K562 (cell line): Measurements from ENCODE around the gene PDE6H. TPM values are rescaled to one million over a fixed set of nuclear protein-coding genes. Genes with fewer than 3 reads are reported as not detected.

ENCODE experiments used
- ATAC-seq: fragments of 200-7000 bp; cut with Tn5 transposase; 3 replicates; pipeline ENCODE4 v1.9.1; 2020; ENCODE audit warnings: moderate library complexity
- BruUV-seq: library from RNA; stranded (reverse); fragments of 400-500 nt; replicated peaks from 2 replicates; lab custom pipeline; 2021; lab: Mats Ljungman, UMichigan
- CTCF ChIA-PET: fragments of 300-600 bp; formaldehyde crosslinking; extraction: SDS; loops from one replicate; lab custom pipeline; 2021; ENCODE audit warnings: low intra/inter-chr PET ratio; lab: Yijun Ruan, JAX
- POLR2A ChIA-PET: fragments of 300-600, 350-650 bp; sonication (Branson Sonifier 250); formaldehyde crosslinking; extraction: SDS; loops from one replicate; lab custom pipeline; 2021; ENCODE audit warnings: antibody characterized with exemption, inconsistent platforms; lab: Yijun Ruan, JAX
- DNase-seq, 4 experiments: peaks; one replicate each; pipeline versions ENCODE4 v3.0.0 to v3.0.0-alpha.2; 2011 to 2018; ENCODE audit warnings: low spot score in 3 of 4, mixed read lengths in 3 of 4; ENCODE audit errors: extremely low read depth in 1 of 4
- FAIRE-seq: peaks from 2 replicates; lab custom pipeline; 2011; peaks lifted over from hg19 to GRCh38; lab: Jason Lieb, UNC
- H2AFZ ChIP-seq: 2 replicates; pipeline ENCODE4 v1.6.0; 2011; ENCODE audit warnings: low read depth, low read length, control low read depth, inconsistent platforms
- H3K27ac ChIP-seq: fragments of 200-600 bp; 3 replicates; pipeline ENCODE4 v1.8.0; 2011; ENCODE audit warnings: low read depth, mild to moderate bottlenecking, control low read depth, inconsistent platforms, low read length, moderate library complexity, mixed read lengths; ENCODE audit errors: extremely low read depth
- H3K27me3 ChIP-seq, 2 experiments: fragments of 300-600 bp in 1 of 2; 2 replicates in 1 of 2; 3 replicates in 1 of 2; pipeline versions ENCODE4 v1.6.0 to v1.8.0; 2011; ENCODE audit warnings: inconsistent platforms in 2 of 2, low read length in 2 of 2, mild to moderate bottlenecking in 1 of 2, mixed read lengths in 1 of 2, moderate library complexity in 1 of 2; ENCODE audit not compliant: control insufficient read depth in 2 of 2, insufficient read depth in 2 of 2
- H3K36me3 ChIP-seq: fragments of 300-600 bp; 3 replicates; pipeline ENCODE4 v1.8.0; 2011; ENCODE audit warnings: mild to moderate bottlenecking, low read length, inconsistent platforms; ENCODE audit not compliant: control insufficient read depth, insufficient read depth
- H3K4me1 ChIP-seq, 2 experiments: fragments of 200-600 bp in 1 of 2; replicated peaks in 1 of 2; 2 replicates in 1 of 2; 3 replicates in 1 of 2; pipeline versions ENCODE4 v1.5.1 to v1.8.0; 2011; ENCODE audit warnings: inconsistent platforms in 2 of 2, low read length in 2 of 2, mild to moderate bottlenecking in 1 of 2, mixed read lengths in 1 of 2, moderate library complexity in 1 of 2; ENCODE audit not compliant: control insufficient read depth in 2 of 2, insufficient read depth in 2 of 2
- H3K4me2 ChIP-seq: 2 replicates; pipeline ENCODE4 v1.6.1; 2011; ENCODE audit warnings: low read length, control low read depth, inconsistent platforms, mixed read lengths; ENCODE audit not compliant: insufficient read depth
- H3K4me3 ChIP-seq: fragments of 200-600 bp; sonication (generic), shearing (Covaris generic); 2 replicates; pipeline ENCODE4 v1.5.1; 2016; ENCODE audit warnings: control low read depth, inconsistent platforms
- H3K79me2 ChIP-seq: fragments of 200-600 bp; 3 replicates; pipeline ENCODE4 v1.8.0; 2011; ENCODE audit warnings: low read length, inconsistent platforms; ENCODE audit not compliant: control insufficient read depth, insufficient read depth
- H3K9ac ChIP-seq, 2 experiments: 2 replicates each; pipeline versions ENCODE4 v1.6.0 to v1.6.1; 2011; ENCODE audit warnings: low read depth in 2 of 2, low read length in 2 of 2, control low read depth in 1 of 2, inconsistent platforms in 1 of 2, mild to moderate bottlenecking in 1 of 2, mixed read lengths in 1 of 2; ENCODE audit not compliant: insufficient read depth in 1 of 2
- H3K9me1 ChIP-seq: one replicate; pipeline ENCODE4 v1.6.0; 2011; ENCODE audit warnings: inconsistent platforms, mild to moderate bottlenecking, low read length, moderate library complexity; ENCODE audit not compliant: control insufficient read depth, insufficient read depth
- H3K9me3 ChIP-seq: replicated peaks from 2 replicates; pipeline ENCODE4 v1.5.1; 2011; ENCODE audit warnings: low read depth, low read length, inconsistent platforms; ENCODE audit not compliant: control insufficient read depth, insufficient read depth
- H4K20me1 ChIP-seq: replicated peaks from 2 replicates; pipeline ENCODE4 v1.6.1; 2011; ENCODE audit warnings: low read length, inconsistent platforms, mixed read lengths; ENCODE audit not compliant: control insufficient read depth, insufficient read depth
- BRF1 ChIP-seq: IDR thresholded peaks from 3 replicates; pipeline ENCODE4 v1.6.1; 2011; ENCODE audit warnings: borderline replicate concordance, mild to moderate bottlenecking; ENCODE audit not compliant: insufficient read length; ENCODE audit errors: extremely low read depth
- CGGBP1 ChIP-seq: fragments of 250-450 bp; sonication (Bioruptor Pico); IDR thresholded peaks from 2 replicates; pipeline ENCODE4 v1.9.0; 2021; ENCODE audit warnings: mild to moderate bottlenecking
- CREBBP ChIP-seq: IDR thresholded peaks from one replicate; pipeline ENCODE4 v1.6.1; 2012; ENCODE audit warnings: low read depth, mild to moderate bottlenecking, control low read depth, inconsistent platforms, low read length
- DDX20 ChIP-seq: fragments of 450-650 bp; IDR thresholded peaks from 2 replicates; pipeline ENCODE4 v1.6.1; 2016; ENCODE audit warnings: missing genetic modification characterization, low read depth, mild to moderate bottlenecking, missing compliant biosample characterization, moderate library complexity
- DIDO1 ChIP-seq: fragments of 450-650 bp; IDR thresholded peaks from 2 replicates; pipeline ENCODE4 v1.6.1; 2016; ENCODE audit warnings: low read depth, missing biosample characterization, missing genetic modification characterization
- ELF4 ChIP-seq: fragments of 450-650 bp; formaldehyde crosslinking; IDR thresholded peaks from 2 replicates; pipeline ENCODE4 v1.4.0; 2022; ENCODE audit warnings: missing genetic modification characterization
- GTF2E2 ChIP-seq: fragments of 200-800 bp; sonication (Bioruptor generic); IDR thresholded peaks from 2 replicates; pipeline ENCODE4 v1.6.1; 2016; ENCODE audit warnings: missing genetic modification characterization, missing compliant biosample characterization
- HDAC1 ChIP-seq, 2 experiments: fragments of 450-650 bp; IDR thresholded peaks; 2 replicates each; pipeline ENCODE4 v1.6.1; 2016 to 2017; ENCODE audit warnings: inconsistent platforms in 1 of 2, mild to moderate bottlenecking in 1 of 2, moderate library complexity in 1 of 2
- L3MBTL2 ChIP-seq: fragments of 450-650 bp; IDR thresholded peaks from 2 replicates; pipeline ENCODE4 v1.6.1; 2016; ENCODE audit warnings: mild to moderate bottlenecking, moderate library complexity
- PHB2 ChIP-seq: fragments of 450-650 bp; IDR thresholded peaks from 2 replicates; pipeline ENCODE4 v1.6.1; 2017; ENCODE audit warnings: low read depth
- PML ChIP-seq: IDR thresholded peaks from 2 replicates; pipeline ENCODE4 v1.6.1; 2012; ENCODE audit warnings: low read length, inconsistent platforms
- PRPF4 ChIP-seq: fragments of 200-400 bp; formaldehyde crosslinking; IDR thresholded peaks from one replicate; pipeline ENCODE4 v1.6.1; 2017; ENCODE audit warnings: low read length, low read depth, mild to moderate bottlenecking; ENCODE audit not compliant: insufficient read depth, poor library complexity, severe bottlenecking
- PTTG1 ChIP-seq: fragments of 450-650 bp; IDR thresholded peaks from 2 replicates; pipeline ENCODE4 v1.6.1; 2016; ENCODE audit warnings: low read depth, mild to moderate bottlenecking, missing genetic modification characterization, missing compliant biosample characterization
- SPI1 ChIP-seq: IDR thresholded peaks from 2 replicates; pipeline ENCODE4 v1.6.1; 2011; ENCODE audit warnings: low read depth, low read length, control low read depth, borderline replicate concordance
- SUPT5H ChIP-seq: fragments of 450-650 bp; IDR thresholded peaks from 2 replicates; pipeline ENCODE4 v1.6.1; 2016
- ZC3H8 ChIP-seq: fragments of 450-650 bp; IDR thresholded peaks from 2 replicates; pipeline ENCODE4 v1.6.1; 2017
- ZEB2 ChIP-seq: fragments of 450-650 bp; IDR thresholded peaks from 2 replicates; pipeline ENCODE4 v1.6.1; 2016
- ZKSCAN3 ChIP-seq: fragments of 250-450 bp; sonication (Bioruptor Pico); IDR thresholded peaks from 2 replicates; pipeline ENCODE4 v1.4.0; 2020
- ZNF436 ChIP-seq: fragments of 250-450, 450-650 bp; sonication (Bioruptor Pico); formaldehyde crosslinking; IDR thresholded peaks from 2 replicates; pipeline ENCODE4 v1.7.0; 2020; ENCODE audit warnings: mild to moderate bottlenecking
- ZNF707 ChIP-seq: fragments of 250-450 bp; sonication (Bioruptor Pico); conservative IDR thresholded peaks from 2 replicates; pipeline ENCODE4 v1.8.0; 2022; ENCODE audit warnings: inconsistent platforms, mild to moderate bottlenecking, moderate library complexity
- WGBS: fragments of 100-300 bp; shearing (Covaris generic); methylation state at CpG from one replicate; pipeline ENCODE4 v1.1.6; 2016; ENCODE audit warnings: low coverage, mixed read lengths; ENCODE audit not compliant: insufficient coverage; ENCODE audit errors: missing lambda C conversion rate; 5-methylcytosine and 5-hydroxymethylcytosine counted together
- in situ Hi-C: fragments of 300-500 bp; cut with MboI; formaldehyde crosslinking; loops from 4 replicates; pipeline ENCODE4 v1.15.0; 2018; ENCODE audit warnings: inconsistent platforms, mixed read lengths
- intact Hi-C: fragments of 100-400 bp; cut with micrococcal nuclease; formaldehyde crosslinking; loops from 2 replicates; pipeline ENCODE4 v1.14.2; 2022
- polyA plus RNA-seq, 8 experiments: library from polyadenylated mRNA; depleted of rRNA in 4 of 8; stranded (reverse) in 5 of 8; unstranded in 3 of 8; fragments of >200 nt; fragmentation: Nextera tagmentation in 2 of 8; fragmentation: Illumina TruSeq in 1 of 8; extraction: Ambion mirVana in 2 of 8; extraction: Trizol in 1 of 8; gene quantifications; 2 replicates each; pipeline versions ENCODE4 v1.2.1 to v1.2.3, GENCODE V29; 2011 to 2014; ENCODE audit warnings: inconsistent platforms in 1 of 8, missing spikeins in 1 of 8
- total RNA-seq, 7 experiments: library from RNA; depleted of rRNA in 6 of 7; stranded (reverse); fragments of >200 nt in 6 of 7; fragmentation: Illumina TruSeq in 2 of 7; extraction: Trizol in 2 of 7; gene quantifications; 2 replicates each; pipeline versions ENCODE4 v1.2.1 to v1.2.3, GENCODE V29; 2011 to 2021; ENCODE audit warnings: low replicate concordance in 1 of 7
- TF ChIP-seq, protein P1 (sequence below): fragments of 450-650 bp; formaldehyde crosslinking; IDR thresholded peaks from 2 replicates; pipeline ENCODE4 v1.4.0; 2022; ENCODE audit warnings: missing genetic modification characterization
- TF ChIP-seq, protein P2 (sequence below), 2 experiments: fragments of 450-650 bp in 1 of 2; IDR thresholded peaks; 2 replicates each; pipeline ENCODE4 v1.6.1; 2011 to 2017; ENCODE audit warnings: low read depth in 2 of 2, antibody characterized with exemption in 1 of 2, borderline replicate concordance in 1 of 2, low read length in 1 of 2, mild to moderate bottlenecking in 1 of 2, mixed read lengths in 1 of 2; ENCODE audit not compliant: control insufficient read depth in 1 of 2

Gene PDE6H
- total and polyA plus RNA-seq, 9 of the 15 experiments (the other 6 are each of a cell fraction or from before 2014, with no cell fraction given): 0.15 TPM; not detected in 8

GRCh38 chr12:14923944-14924343 is 48.9 kb upstream of the PDE6H start:
- Histone ChIP-seq H3K79me2 (no peaks in the 10 kb centered on the region), H2AFZ (no peak overlapping the region), H3K27ac (no peak overlapping the region), H3K4me1 (no peaks in the 10 kb centered on the region; a peak in 1 of 5 replicates), H3K4me3 (no peak overlapping the region), H3K27me3 (no peaks in the 10 kb centered on the region), H3K9me1 (no peaks in the 10 kb centered on the region), H3K4me2 (no peak overlapping the region), H4K20me1 (no peaks in the 10 kb centered on the region), H3K9me3 (no peaks in the 10 kb centered on the region), H3K36me3 (no peaks in the 10 kb centered on the region), H3K9ac (no peak overlapping the region)
- FAIRE-seq (no peak), ATAC-seq (peak; percentile 51), DNase-seq (no peak)
- 18% methylated on average over 1 of the region's 2 CpGs for WGBS
- ChIA-PET CTCF (no interaction called here), POLR2A (no interaction called here)
- BruUV-seq: no TSS peak
- intact Hi-C loops (loop anchor here (10.0 kb wide), 1 partner anchor 79 kb away; the partner anchor contains the start of gene ART4), in situ Hi-C loops (no loop called here)
- peak; percentile 96 for TF ChIP-seq ELF4
- TF ChIP-seq CGGBP1 (CRISPR knock-in tag): no peak
- TF ChIP-seq PTTG1 (tag): no peak
- TF ChIP-seq ZEB2: no peak
- TF ChIP-seq BRF1: no peak
- TF ChIP-seq DIDO1 (tag): no peak
- TF ChIP-seq ZKSCAN3: no peak
- TF ChIP-seq SPI1: peak; percentile 49; the same call in 1 of the 2 replicates
- no peak for TF ChIP-seq L3MBTL2
- TF ChIP-seq DDX20 (tag): no peak
- TF ChIP-seq, protein P1, sequence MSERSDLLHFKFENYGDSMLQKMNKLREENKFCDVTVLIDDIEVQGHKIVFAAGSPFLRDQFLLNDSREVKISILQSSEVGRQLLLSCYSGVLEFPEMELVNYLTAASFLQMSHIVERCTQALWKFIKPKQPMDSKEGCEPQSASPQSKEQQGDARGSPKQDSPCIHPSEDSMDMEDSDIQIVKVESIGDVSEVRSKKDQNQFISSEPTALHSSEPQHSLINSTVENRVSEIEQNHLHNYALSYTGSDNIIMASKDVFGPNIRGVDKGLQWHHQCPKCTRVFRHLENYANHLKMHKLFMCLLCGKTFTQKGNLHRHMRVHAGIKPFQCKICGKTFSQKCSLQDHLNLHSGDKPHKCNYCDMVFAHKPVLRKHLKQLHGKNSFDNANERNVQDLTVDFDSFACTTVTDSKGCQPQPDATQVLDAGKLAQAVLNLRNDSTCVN: peak; percentile 98
- TF ChIP-seq PHB2: no peak
- TF ChIP-seq CREBBP: no peak
- TF ChIP-seq ZC3H8: peak; percentile 77; the same call in 1 of the 2 replicates
- TF ChIP-seq PRPF4: no peak
- no peak for TF ChIP-seq HDAC1 (IDR thresholded peaks at IDR 0.05)
- TF ChIP-seq PML: peak; percentile 94
- peak; percentile 56; the same call in 1 of the 2 replicates for TF ChIP-seq GTF2E2
- TF ChIP-seq, protein P2, sequence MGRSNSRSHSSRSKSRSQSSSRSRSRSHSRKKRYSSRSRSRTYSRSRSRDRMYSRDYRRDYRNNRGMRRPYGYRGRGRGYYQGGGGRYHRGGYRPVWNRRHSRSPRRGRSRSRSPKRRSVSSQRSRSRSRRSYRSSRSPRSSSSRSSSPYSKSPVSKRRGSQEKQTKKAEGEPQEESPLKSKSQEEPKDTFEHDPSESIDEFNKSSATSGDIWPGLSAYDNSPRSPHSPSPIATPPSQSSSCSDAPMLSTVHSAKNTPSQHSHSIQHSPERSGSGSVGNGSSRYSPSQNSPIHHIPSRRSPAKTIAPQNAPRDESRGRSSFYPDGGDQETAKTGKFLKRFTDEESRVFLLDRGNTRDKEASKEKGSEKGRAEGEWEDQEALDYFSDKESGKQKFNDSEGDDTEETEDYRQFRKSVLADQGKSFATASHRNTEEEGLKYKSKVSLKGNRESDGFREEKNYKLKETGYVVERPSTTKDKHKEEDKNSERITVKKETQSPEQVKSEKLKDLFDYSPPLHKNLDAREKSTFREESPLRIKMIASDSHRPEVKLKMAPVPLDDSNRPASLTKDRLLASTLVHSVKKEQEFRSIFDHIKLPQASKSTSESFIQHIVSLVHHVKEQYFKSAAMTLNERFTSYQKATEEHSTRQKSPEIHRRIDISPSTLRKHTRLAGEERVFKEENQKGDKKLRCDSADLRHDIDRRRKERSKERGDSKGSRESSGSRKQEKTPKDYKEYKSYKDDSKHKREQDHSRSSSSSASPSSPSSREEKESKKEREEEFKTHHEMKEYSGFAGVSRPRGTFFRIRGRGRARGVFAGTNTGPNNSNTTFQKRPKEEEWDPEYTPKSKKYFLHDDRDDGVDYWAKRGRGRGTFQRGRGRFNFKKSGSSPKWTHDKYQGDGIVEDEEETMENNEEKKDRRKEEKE (IDR thresholded peaks at IDR 0.05; ENCODE audit: borderline replicate concordance in 1 of 2, control insufficient read depth in 1 of 2, low read depth in 2 of 2, low read length in 1 of 2): peak in 1 of 2 experiments; percentile 69; a peak in 1 of 4 replicates
- peak; percentile 67 for TF ChIP-seq SUPT5H
- 0 out of 2 replicates have a peak, but pooled peaks have one; percentile 7 for TF ChIP-seq ZNF436 (CRISPR knock-in tag)
- TF ChIP-seq ZNF707 (CRISPR knock-in tag): no peak
